AG09309 (cell line): ENCODE results near the gene ENAH.

Experiments used
- DNase-seq: peaks from one replicate; pipeline ENCODE4 v3.0.0-alpha.2; 2010; ENCODE audit warnings: low read depth
- H3K4me3 ChIP-seq: 2 replicates; pipeline ENCODE4 v1.5.1; 2011; ENCODE audit warnings: mild to moderate bottlenecking, low read depth, low read length, moderate library complexity; ENCODE audit not compliant: control insufficient read depth
- CTCF ChIP-seq: IDR thresholded peaks from 2 replicates; pipeline ENCODE4 v1.5.1; 2011; ENCODE audit warnings: mild to moderate bottlenecking, low read depth, low read length, inconsistent platforms; ENCODE audit not compliant: insufficient read depth, control insufficient read depth; ENCODE audit errors: missing control alignments

ENAH gene

GRCh38 chr1:225598847-225599246 lies 54.1 kb downstream of the ENAH start:
- no peak for TF ChIP-seq CTCF
- DNase-seq, result no peak
- no peak overlapping the region for H3K4me3 ChIP-seq

GRCh38 chr1:225597926-225598575 lies 54.9 kb downstream of the ENAH start:
- no peak for TF ChIP-seq CTCF
- no peak for DNase-seq
- no peak overlapping the region for H3K4me3 ChIP-seq

- H3K4me3 ChIP-seq, result no peak overlapping the region
- no peak for TF ChIP-seq CTCF
- DNase-seq, result no peak
Measured at GRCh38 chr1:225596736-225597135, 56.2 kb downstream of the ENAH start.

- no peak overlapping the region for H3K4me3 ChIP-seq
- no peak for DNase-seq
- TF ChIP-seq CTCF, result no peak
Measured at GRCh38 chr1:225595974-225596551, 56.9 kb downstream of the ENAH start.

GRCh38 chr1:225595452-225595851 lies 57.5 kb downstream of the ENAH start:
- H3K4me3 ChIP-seq, result no peak overlapping the region
- no peak for DNase-seq
- TF ChIP-seq CTCF, result no peak

- no peak for DNase-seq
- H3K4me3 ChIP-seq, result no peak overlapping the region
- TF ChIP-seq CTCF, result no peak
Measured at GRCh38 chr1:225593414-225593813, 59.5 kb downstream of the ENAH start.
